H7 (cell line): ENCODE data around the gene COX7A2. TPM values are rescaled to one million over a fixed set of nuclear protein-coding genes. Genes with fewer than 3 reads are reported as not detected.

Experiments
- DNase-seq: peaks from one replicate; pipeline ENCODE4 v3.0.0; 2012
- H3K27me3 ChIP-seq: 2 replicates; pipeline ENCODE4 v1.6.0; 2011; ENCODE audit warnings: mild to moderate bottlenecking, low read length; ENCODE audit not compliant: control insufficient read depth, insufficient read depth
- H3K36me3 ChIP-seq: replicated peaks from 2 replicates; pipeline ENCODE4 v1.5.1; 2011; ENCODE audit warnings: low read length; ENCODE audit not compliant: control insufficient read depth, insufficient read depth
- H3K4me3 ChIP-seq: 2 replicates; pipeline ENCODE4 v1.5.1; 2011; ENCODE audit warnings: low read depth, mild to moderate bottlenecking, control low read depth, low read length, moderate library complexity; ENCODE audit not compliant: insufficient read depth
- total RNA-seq: library from RNA; depleted of rRNA; stranded (reverse); fragments of >200 nt; shearing (Covaris generic); gene quantifications from 2 replicates; pipeline ENCODE4 v1.2.3, GENCODE V29; 2014; rRNA removed

The COX7A2 gene
- total RNA-seq, 1 experiment from 2014 or later = 282 TPM

DNA sequence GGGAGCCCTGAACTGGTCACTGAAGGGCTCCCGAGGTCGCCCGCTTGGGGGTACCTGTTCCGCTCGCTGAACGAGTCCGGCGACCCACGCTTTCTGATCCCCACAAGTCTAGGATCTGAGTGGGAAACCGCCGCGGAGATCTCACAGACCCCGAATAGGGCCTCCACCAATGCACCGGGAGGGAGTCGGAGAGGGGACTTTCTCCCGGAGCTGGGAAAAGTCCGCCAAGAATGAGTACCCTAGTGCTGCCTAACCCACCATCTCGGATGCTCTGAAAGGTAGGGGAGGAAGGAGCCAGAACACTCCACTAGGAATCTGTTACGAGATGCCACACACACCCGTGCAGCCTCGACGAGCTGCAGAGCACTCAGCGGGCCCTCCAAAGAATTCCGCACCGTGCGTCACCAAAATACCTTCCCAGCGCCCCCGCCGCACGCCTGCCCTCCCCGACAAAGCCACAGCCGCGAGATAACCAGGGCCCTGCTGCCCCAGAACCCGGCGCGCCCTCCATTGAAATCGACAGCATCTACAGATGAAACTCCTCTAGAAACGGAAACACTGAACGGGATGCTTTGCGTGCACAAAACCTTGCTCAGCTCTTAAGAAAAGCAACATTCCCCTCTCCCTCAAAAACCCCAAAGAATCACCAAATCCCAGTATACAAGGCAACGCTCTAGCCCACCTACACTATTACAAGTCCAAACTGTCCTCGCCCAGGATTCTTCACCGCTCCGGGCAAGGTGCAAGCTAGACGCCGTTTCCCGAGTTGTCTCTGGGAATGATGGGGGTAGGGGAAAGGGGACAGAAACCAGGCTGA, 38.4 kb downstream of the COX7A2 start:
- Histone ChIP-seq H3K27me3 (peaks cover 81% of the 10 kb centered on the region), H3K4me3 (peak overlapping the region; percentile 61), H3K36me3 (no peaks in the 10 kb centered on the region)
- DNase-seq = peak; percentile 70

- Histone ChIP-seq H3K27me3 (peaks cover 81% of the 10 kb centered on the region), H3K4me3 (peak overlapping the region; percentile 61), H3K36me3 (no peaks in the 10 kb centered on the region)
- DNase-seq = peak; percentile 75
Measured at GRCh38 chr6:75204217-75204958, 39.2 kb downstream of the COX7A2 start.

DNA sequence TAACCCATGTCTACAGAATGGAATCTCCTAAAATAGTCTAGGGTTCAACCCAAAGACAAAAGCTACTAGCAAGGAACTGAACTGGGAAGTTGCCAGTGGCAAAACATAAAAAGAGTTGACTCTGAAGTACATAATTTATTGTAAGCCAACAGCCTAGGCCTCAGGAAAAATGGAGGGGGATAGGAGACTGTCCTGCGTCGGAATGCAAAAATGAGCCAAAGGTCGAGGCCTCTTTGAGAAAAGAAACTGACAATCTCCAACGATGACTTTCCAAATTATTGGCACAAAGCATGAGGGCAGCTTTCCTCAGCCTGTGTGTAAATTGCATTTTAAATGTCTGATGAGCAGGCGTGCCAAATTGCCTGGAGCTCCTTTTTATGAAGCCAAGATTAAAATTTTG, 39.9 kb downstream of the COX7A2 start:
- DNase-seq = no peak
- Histone ChIP-seq H3K36me3 (no peaks in the 10 kb centered on the region), H3K27me3 (peaks cover 80% of the 10 kb centered on the region), H3K4me3 (no peak overlapping the region)

GRCh38 chr6:75202676-75203131, 40.9 kb downstream of the COX7A2 start:
- DNase-seq = peak; percentile 38
- H3K27me3 ChIP-seq = peaks cover 69% of the 10 kb centered on the region
- no peaks in the 10 kb centered on the region for H3K36me3 ChIP-seq
- H3K4me3 ChIP-seq = peak overlapping the region; percentile 45; the same call in 1 of the 2 replicates

DNA sequence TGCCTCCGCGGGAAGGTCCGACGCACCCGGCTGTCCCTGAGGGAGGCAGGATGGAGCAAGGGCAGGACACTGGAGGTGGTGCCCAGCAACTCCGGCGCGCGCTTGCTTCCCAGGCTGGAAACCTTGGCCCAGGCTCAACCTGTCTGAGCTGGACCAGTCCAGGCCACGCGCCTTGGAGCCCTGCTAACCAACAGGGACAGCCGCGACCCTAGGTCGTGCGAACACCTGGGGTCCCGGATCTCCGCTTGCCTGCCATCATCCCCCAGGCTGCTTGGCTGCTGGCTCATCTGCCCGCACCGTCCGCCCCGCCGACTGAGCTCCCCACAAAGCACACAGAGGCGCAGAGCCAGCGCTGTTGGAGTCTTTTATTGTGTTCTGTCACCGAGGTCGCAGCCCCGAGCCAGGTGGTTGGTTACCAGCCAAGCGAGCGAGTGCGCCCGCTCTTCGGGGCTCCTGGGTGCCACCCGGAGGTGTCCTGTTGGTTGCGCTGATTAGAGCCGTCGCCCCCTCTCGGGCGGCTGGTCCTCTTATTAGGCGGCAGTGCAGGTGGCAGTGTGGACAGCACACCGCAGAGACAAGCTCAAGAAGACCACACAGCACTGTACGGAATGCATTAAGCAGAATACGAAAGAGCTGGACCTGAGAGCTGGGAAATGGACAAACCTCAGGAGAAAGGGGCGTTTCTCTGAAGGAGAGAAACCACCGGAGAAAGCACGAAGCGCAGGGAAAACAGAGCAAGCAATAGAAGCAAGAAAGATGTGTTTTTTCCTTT, 41.5 kb downstream of the COX7A2 start:
- Histone ChIP-seq H3K36me3 (no peaks in the 10 kb centered on the region), H3K4me3 (peak overlapping the region; percentile 45), H3K27me3 (peaks cover 63% of the 10 kb centered on the region)
- DNase-seq = peak; percentile 65

- Histone ChIP-seq H3K27me3 (peaks cover 53% of the 10 kb centered on the region), H3K36me3 (no peaks in the 10 kb centered on the region), H3K4me3 (no peak overlapping the region)
- no peak for DNase-seq
Measured at GRCh38 chr6:75201021-75201420, 42.6 kb downstream of the COX7A2 start.

- Histone ChIP-seq H3K27me3 (peaks cover 41% of the 10 kb centered on the region), H3K4me3 (no peak overlapping the region), H3K36me3 (no peaks in the 10 kb centered on the region)
- no peak for DNase-seq
Measured at GRCh38 chr6:75199889-75200288, 43.7 kb downstream of the COX7A2 start.

DNA sequence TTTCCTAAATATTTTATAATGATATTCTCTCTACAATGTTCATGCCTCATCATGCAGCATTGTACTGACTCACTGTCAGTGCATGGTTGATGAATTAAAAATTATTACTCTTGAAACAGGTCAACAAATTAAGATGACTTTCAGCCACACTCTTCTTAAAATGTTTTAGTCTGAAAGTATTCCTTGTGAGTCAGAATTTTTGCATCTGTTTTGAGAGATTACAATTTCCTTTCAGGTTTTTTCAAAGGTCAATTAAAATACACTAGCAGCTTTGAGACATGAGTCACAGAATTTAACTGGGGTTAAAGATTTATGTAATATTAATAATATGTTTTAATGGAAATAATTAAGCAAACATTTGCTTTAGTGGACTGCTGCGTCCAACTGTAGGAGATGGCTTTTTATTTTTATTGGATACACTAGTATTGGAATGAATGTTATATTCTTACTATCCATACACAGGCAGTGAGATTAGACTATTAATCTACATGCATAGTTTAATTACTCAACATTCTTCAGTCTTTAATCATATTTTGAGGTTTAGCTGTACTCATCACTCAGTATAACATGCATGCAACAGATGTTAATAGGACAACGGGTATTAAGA, 47.4 kb downstream of the COX7A2 start:
- no peak for DNase-seq
- Histone ChIP-seq H3K27me3 (peaks cover 5% of the 10 kb centered on the region), H3K36me3 (no peaks in the 10 kb centered on the region), H3K4me3 (no peak overlapping the region)

DNA sequence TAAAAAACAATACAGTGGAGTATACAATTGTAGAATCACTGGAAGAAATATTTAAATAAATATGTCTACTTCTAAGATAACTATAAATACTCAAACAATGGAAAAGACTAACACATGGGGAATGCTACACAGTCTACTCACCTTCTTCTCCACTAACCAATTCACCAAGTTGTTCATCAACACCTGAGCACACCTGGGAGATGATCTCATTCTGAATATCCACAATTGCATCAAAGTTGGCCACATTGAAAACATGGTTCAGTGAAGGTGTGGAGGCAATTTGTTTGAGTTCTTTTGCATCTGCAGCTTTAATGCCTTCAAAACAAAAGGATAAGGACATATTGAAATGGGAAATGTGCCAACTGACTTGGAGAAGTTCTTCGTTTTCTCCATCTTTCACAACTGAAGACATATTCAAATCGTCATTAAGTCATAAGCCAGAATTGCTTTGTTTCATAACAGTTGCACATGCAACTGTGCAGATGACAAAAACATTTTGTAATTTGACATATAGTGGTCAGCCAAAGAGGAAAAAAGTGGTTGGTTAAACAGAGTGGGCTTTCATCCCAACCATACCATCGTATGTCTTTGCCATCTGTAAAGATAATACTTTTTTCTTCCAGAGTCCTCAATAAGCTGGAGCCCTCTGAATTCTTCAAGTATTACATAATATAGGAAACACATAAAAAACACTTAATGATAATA, 55.2 kb downstream of the COX7A2 start:
- DNase-seq = no peak
- Histone ChIP-seq H3K27me3 (no peaks in the 10 kb centered on the region), H3K4me3 (no peak overlapping the region), H3K36me3 (no peaks in the 10 kb centered on the region)

Other genes starting within 250 kb of the COX7A2 start
- 0.63 and 1.9 TPM in 2 replicates for gene COL12A1, start 37.7 kb downstream of the COX7A2 start, total RNA-seq
- 33.0 and 45.1 TPM in 2 replicates for gene TMEM30A, start 41.0 kb upstream of the COX7A2 start, total RNA-seq
- gene FILIP1, start 250.0 kb upstream of the COX7A2 start, total RNA-seq = 1.4 and 1.6 TPM in 2 replicates